Activated B cell treated with CpG ODN at 0.5 μM for 24 hours (primary cell): Measurements from ENCODE around the gene FBXL4. TPM values are rescaled to one million over a fixed set of nuclear protein-coding genes. Genes with fewer than 3 reads are reported as not detected.
A peak's percentile ranks its signal among the peaks of the same experiment; 100 is the strongest.

Source experiments
- ATAC-seq: fragments of 200-7000 bp; cut with Tn5 transposase; one replicate; pipeline ENCODE4 v1.10.0; 2021; ENCODE audit warnings: low read depth, mild to moderate bottlenecking, moderate library complexity
- CTCF ChIA-PET: fragments of 350-600 bp; sonication (Branson Sonifier 250); formaldehyde crosslinking; loops from one replicate; lab custom pipeline; 2021; ENCODE audit warnings: antibody characterized with exemption; lab: Charles Lee
- POLR2A ChIA-PET: fragments of 350-600 bp; sonication (Branson Sonifier 250); formaldehyde crosslinking; loops from one replicate; lab custom pipeline; 2021; ENCODE audit warnings: antibody characterized with exemption; lab: Charles Lee
- DNase-seq: peaks from one replicate; pipeline ENCODE4 v3.0.0; 2022
- H3K27ac Mint-ChIP-seq: one replicate; pipeline ENCODE4 v1.8.0; 2020; ENCODE audit warnings: mixed read lengths
- H3K27me3 Mint-ChIP-seq: one replicate; pipeline ENCODE4 v1.8.0; 2021; ENCODE audit warnings: mixed read lengths
- H3K36me3 Mint-ChIP-seq: one replicate; pipeline ENCODE4 v1.8.0; 2021; ENCODE audit warnings: low read depth, mixed read lengths
- H3K4me1 Mint-ChIP-seq: one replicate; pipeline ENCODE4 v1.8.0; 2021; ENCODE audit warnings: mixed read lengths
- H3K4me3 Mint-ChIP-seq: one replicate; pipeline ENCODE4 v1.8.0; 2020; ENCODE audit warnings: mild to moderate bottlenecking, mixed read lengths
- H3K9me3 Mint-ChIP-seq: one replicate; pipeline ENCODE4 v1.8.0; 2020; ENCODE audit warnings: mixed read lengths
- CTCF ChIP-seq: fragments of 200-600 bp; IDR thresholded peaks from one replicate; pipeline ENCODE4 v1.8.0; 2022; ENCODE audit warnings: antibody characterized with exemption, mild to moderate bottlenecking
- intact Hi-C: fragments of 100-400 bp; cut with micrococcal nuclease; formaldehyde crosslinking; loops from one replicate; pipeline ENCODE4 v1.15.1; 2024
- total RNA-seq: library from RNA; stranded (reverse); gene quantifications from 2 replicates; pipeline ENCODE4 v1.2.3, GENCODE V29; 2022

FBXL4 gene
- total RNA-seq, 1 donor from 2014 or later = 10.8 TPM

GRCh38 chr6:98833057-98833306 is 114.8 kb downstream of the FBXL4 start:
- DNase-seq (no peak), ATAC-seq (no peak)
- H3K27ac Mint-ChIP-seq = no peak overlapping the region
- H3K9me3 Mint-ChIP-seq = peaks cover 2% of the 10 kb centered on the region
- peak overlapping the region; percentile 89 for H3K4me3 Mint-ChIP-seq
- POLR2A ChIA-PET = no interaction called here
- CTCF ChIA-PET = no interaction called here
- H3K36me3 Mint-ChIP-seq = no peaks in the 10 kb centered on the region
- intact Hi-C loops = loop anchor here (5.0 to 10.0 kb wide), 4 partner anchors 769 to 1936 kb away; partner anchors contain the start of genes KLHL32 and NDUFAF4
- TF ChIP-seq CTCF = no peak
- peaks cover 69% of the 10 kb centered on the region for H3K27me3 Mint-ChIP-seq
- peaks cover 57% of the 10 kb centered on the region for H3K4me1 Mint-ChIP-seq

GRCh38 chr6:98832284-98833056 is 115.3 kb downstream of the FBXL4 start:
- peak overlapping the region; percentile 89 for H3K4me3 Mint-ChIP-seq
- peaks cover 2% of the 10 kb centered on the region for H3K9me3 Mint-ChIP-seq
- CTCF ChIA-PET = no interaction called here
- TF ChIP-seq CTCF = no peak
- H3K36me3 Mint-ChIP-seq = no peaks in the 10 kb centered on the region
- peaks cover 57% of the 10 kb centered on the region for H3K4me1 Mint-ChIP-seq
- POLR2A ChIA-PET = no interaction called here
- DNase-seq = no peak
- intact Hi-C loops = loop anchor here (5.0 to 10.0 kb wide), 4 partner anchors 770 to 1935 kb away; partner anchors contain the start of genes KLHL32 and NDUFAF4
- H3K27ac Mint-ChIP-seq = no peak overlapping the region
- H3K27me3 Mint-ChIP-seq = peaks cover 68% of the 10 kb centered on the region
- ATAC-seq = no peak

- CTCF ChIA-PET = no interaction called here
- Mint-ChIP-seq H3K4me1 (peaks cover 58% of the 10 kb centered on the region), H3K9me3 (peaks cover 2% of the 10 kb centered on the region), H3K36me3 (no peaks in the 10 kb centered on the region), H3K27ac (no peak overlapping the region), H3K4me3 (peak overlapping the region; percentile 57), H3K27me3 (peaks cover 69% of the 10 kb centered on the region)
- POLR2A ChIA-PET = no interaction called here
- intact Hi-C loops = loop anchor here (5.0 to 10.0 kb wide), 4 partner anchors 770 to 1935 kb away; partner anchors contain the start of genes KLHL32 and NDUFAF4
- no peak for ATAC-seq
- no peak for DNase-seq
- no peak for TF ChIP-seq CTCF
Measured at GRCh38 chr6:98831959-98832283, 115.8 kb downstream of the FBXL4 start.

GRCh38 chr6:98831057-98831958 is 116.4 kb downstream of the FBXL4 start:
- H3K4me1 Mint-ChIP-seq = peaks cover 56% of the 10 kb centered on the region
- no peak for TF ChIP-seq CTCF
- no peak overlapping the region for H3K27ac Mint-ChIP-seq
- ChIA-PET POLR2A (no interaction called here), CTCF (interaction anchor here (0.6 kb wide), 1 partner anchor 1161 kb away, joined by 3 read pairs; no protein-coding TSS in a partner anchor)
- peaks cover 69% of the 10 kb centered on the region for H3K27me3 Mint-ChIP-seq
- intact Hi-C loops = loop anchor here (5.0 to 10.0 kb wide), 4 partner anchors 771 to 1934 kb away; partner anchors contain the start of genes KLHL32 and NDUFAF4
- no peaks in the 10 kb centered on the region for H3K36me3 Mint-ChIP-seq
- H3K4me3 Mint-ChIP-seq = peak overlapping the region; percentile 57
- DNase-seq (no peak), ATAC-seq (no peak)
- peaks cover 2% of the 10 kb centered on the region for H3K9me3 Mint-ChIP-seq

- CTCF ChIA-PET = interaction anchor here (1.1 kb wide), 1 partner anchor 15 kb away, joined by 3 read pairs; no protein-coding TSS in a partner anchor
- intact Hi-C loops = loop anchor here (5.0 to 10.0 kb wide), 4 partner anchors 772 to 1933 kb away; partner anchors contain the start of genes KLHL32 and NDUFAF4
- Mint-ChIP-seq H3K4me1 (peaks cover 50% of the 10 kb centered on the region), H3K36me3 (no peaks in the 10 kb centered on the region), H3K4me3 (no peak overlapping the region), H3K27me3 (peaks cover 74% of the 10 kb centered on the region), H3K27ac (no peak overlapping the region), H3K9me3 (peaks cover 2% of the 10 kb centered on the region)
- no peak for DNase-seq
- no peak for TF ChIP-seq CTCF
- ATAC-seq = no peak
- POLR2A ChIA-PET = no interaction called here
Measured at GRCh38 chr6:98830146-98830545, 117.6 kb downstream of the FBXL4 start.
